IMR-90 (cell line): ENCODE results near the gene SETDB1. TPM values are rescaled to one million over a fixed set of nuclear protein-coding genes. Genes with fewer than 3 reads are reported as not detected.

Experiments used
- ATAC-seq: fragments of 200-7000 bp; cut with Tn5 transposase; 2 replicates; pipeline ENCODE4 v1.9.1; 2020; ENCODE audit warnings: low read depth, mild to moderate bottlenecking, moderate library complexity
- BruUV-seq: library from RNA; stranded (reverse); fragments of 400-500 nt; replicated peaks from 2 replicates; lab custom pipeline; 2021; lab: Mats Ljungman, UMichigan
- CTCF ChIA-PET: fragments of 300-600 bp; formaldehyde crosslinking; extraction: SDS; loops from one replicate; lab custom pipeline; 2021; ENCODE audit warnings: antibody characterized with exemption; lab: Yijun Ruan, JAX
- POLR2A ChIA-PET: fragments of 300-600 bp; sonication (Branson Sonifier 250); formaldehyde crosslinking; loops from one replicate; lab custom pipeline; 2022; ENCODE audit warnings: antibody characterized with exemption; ENCODE audit not compliant: unreplicated experiment; lab: Charles Lee
- DNase-seq: peaks from one replicate; pipeline ENCODE4 v3.0.0; 2013
- H2AFZ ChIP-seq: replicated peaks from 2 replicates; pipeline ENCODE3; 2013; ENCODE audit warnings: low read length, mild to moderate bottlenecking; ENCODE audit not compliant: poor library complexity
- H2AK5ac ChIP-seq: 2 replicates; pipeline ENCODE4 v1.6.1; 2013; ENCODE audit warnings: low read depth, low read length, inconsistent platforms
- H2AK9ac ChIP-seq: replicated peaks from 2 replicates; pipeline ENCODE3; 2013; ENCODE audit warnings: mild to moderate bottlenecking, low read depth, low read length, moderate library complexity; ENCODE audit not compliant: poor library complexity
- H2BK120ac ChIP-seq: 2 replicates; pipeline ENCODE4 v1.6.1; 2013; ENCODE audit warnings: low read depth, low read length, inconsistent platforms
- H2BK15ac ChIP-seq: 3 replicates; pipeline ENCODE4 v1.6.1; 2013; ENCODE audit warnings: low read depth, low read length, inconsistent platforms
- H2BK20ac ChIP-seq: 2 replicates; pipeline ENCODE4 v1.6.1; 2013; ENCODE audit warnings: low read depth, mild to moderate bottlenecking, inconsistent platforms, low read length, moderate library complexity
- H2BK5ac ChIP-seq: 2 replicates; pipeline ENCODE4 v1.6.1; 2013; ENCODE audit warnings: mild to moderate bottlenecking, low read depth, low read length, inconsistent platforms; ENCODE audit not compliant: poor library complexity, severe bottlenecking
- H3K14ac ChIP-seq: replicated peaks from 2 replicates; pipeline ENCODE4 v1.6.1; 2013; ENCODE audit warnings: low read depth, low read length, inconsistent platforms
- H3K18ac ChIP-seq: 2 replicates; pipeline ENCODE4 v1.6.1; 2013; ENCODE audit warnings: low read depth, low read length, control low read depth
- H3K23ac ChIP-seq: 2 replicates; pipeline ENCODE4 v1.6.1; 2013; ENCODE audit warnings: low read depth, low read length, inconsistent platforms
- H3K27ac ChIP-seq: 2 replicates; pipeline ENCODE4 v1.5.1; 2013; ENCODE audit warnings: mild to moderate bottlenecking, control low read depth, low read length; ENCODE audit not compliant: insufficient read depth
- H3K27me3 ChIP-seq: 2 replicates; pipeline ENCODE4 v1.6.1; 2013; ENCODE audit warnings: low read length; ENCODE audit not compliant: control insufficient read depth, insufficient read depth
- H3K36me3 ChIP-seq: 2 replicates; pipeline ENCODE4 v1.6.1; 2013; ENCODE audit warnings: low read length, mixed read lengths; ENCODE audit not compliant: control insufficient read depth, insufficient read depth
- H3K4ac ChIP-seq: 2 replicates; pipeline ENCODE4 v1.6.1; 2013; ENCODE audit warnings: low read depth, low read length, inconsistent platforms
- H3K4me1 ChIP-seq: 2 replicates; pipeline ENCODE4 v1.6.1; 2013; ENCODE audit warnings: low read length, mixed read lengths; ENCODE audit not compliant: control insufficient read depth, insufficient read depth
- H3K4me2 ChIP-seq: 2 replicates; pipeline ENCODE4 v1.6.1; 2013; ENCODE audit warnings: low read depth, mild to moderate bottlenecking, control low read depth, low read length, moderate library complexity
- H3K4me3 ChIP-seq: 2 replicates; pipeline ENCODE4 v1.5.1; 2013; ENCODE audit warnings: low read depth, mild to moderate bottlenecking, control low read depth, low read length, moderate library complexity; ENCODE audit not compliant: insufficient read depth
- H3K56ac ChIP-seq: 2 replicates; pipeline ENCODE4 v1.6.1; 2013; ENCODE audit warnings: low read length, inconsistent platforms; ENCODE audit not compliant: insufficient read depth; ENCODE audit errors: extremely low read depth
- H3K79me1 ChIP-seq, 2 experiments: 2 replicates each; pipeline ENCODE4 v1.6.1; 2013; ENCODE audit warnings: low read length in 2 of 2, inconsistent platforms in 1 of 2, low read depth in 1 of 2
- H3K9ac ChIP-seq: 2 replicates; pipeline ENCODE4 v1.6.1; 2013; ENCODE audit warnings: low read depth, low read length, control low read depth
- H3K9me1 ChIP-seq: 2 replicates; pipeline ENCODE4 v1.6.1; 2013; ENCODE audit warnings: low read length, inconsistent platforms; ENCODE audit not compliant: insufficient read depth
- H3K9me3 ChIP-seq: 2 replicates; pipeline ENCODE4 v1.6.1; 2013; ENCODE audit warnings: low read length; ENCODE audit not compliant: control insufficient read depth, insufficient read depth
- H4K20me1 ChIP-seq: 2 replicates; pipeline ENCODE4 v1.6.1; 2013; ENCODE audit warnings: low read length, inconsistent platforms; ENCODE audit not compliant: insufficient read depth
- H4K5ac ChIP-seq: 2 replicates; pipeline ENCODE4 v1.6.1; 2013; ENCODE audit warnings: mild to moderate bottlenecking, low read depth, low read length, control low read depth
- H4K8ac ChIP-seq, 2 experiments: 2 replicates each; pipeline ENCODE4 v1.6.1; 2013; ENCODE audit warnings: low read depth in 2 of 2, low read length in 2 of 2, control low read depth in 1 of 2, inconsistent platforms in 1 of 2
- H4K91ac ChIP-seq: 2 replicates; pipeline ENCODE4 v1.6.1; 2013; ENCODE audit warnings: low read depth, low read length, inconsistent platforms; ENCODE audit not compliant: insufficient read depth
- CEBPB ChIP-seq: IDR thresholded peaks from 2 replicates; pipeline ENCODE4 v1.6.1; 2012; ENCODE audit warnings: low read depth, low read length, improper control_type of control experiment
- MAFK ChIP-seq: IDR thresholded peaks from 2 replicates; pipeline ENCODE4 v1.6.1; 2012; ENCODE audit warnings: low read depth, low read length, improper control_type of control experiment
- MAZ ChIP-seq: IDR thresholded peaks from 2 replicates; pipeline ENCODE4 v1.6.1; 2012; ENCODE audit warnings: low read depth, mild to moderate bottlenecking, low read length, improper control_type of control experiment, moderate library complexity, borderline replicate concordance
- NFE2L2 ChIP-seq: fragments of 150-350 bp; IDR thresholded peaks from 2 replicates; pipeline ENCODE4 v1.6.1; 2016; ENCODE audit warnings: low read depth, mild to moderate bottlenecking, low read length
- POLR2A ChIP-seq: IDR thresholded peaks from 2 replicates; pipeline ENCODE4 v1.6.1; 2012; ENCODE audit warnings: mild to moderate bottlenecking, low read depth, low read length
- RAD21 ChIP-seq: IDR thresholded peaks from 2 replicates; pipeline ENCODE4 v1.6.1; 2012; ENCODE audit warnings: low read length, improper control_type of control experiment
- SMC3 ChIP-seq: fragments of 150-350 bp; IDR thresholded peaks from 2 replicates; pipeline ENCODE4 v1.6.1; 2016; ENCODE audit warnings: low read depth, mild to moderate bottlenecking, antibody characterized with exemption, low read length, moderate library complexity
- WGBS, 2 experiments: methylation state at CpG; one replicate each; pipeline versions ENCODE4 v1.1.5 to v1.1.7; 2013; ENCODE audit warnings: missing lambda C conversion rate in 2 of 2; ENCODE audit not compliant: insufficient read length in 1 of 2; ENCODE audit errors: extremely low coverage in 2 of 2; 5-methylcytosine and 5-hydroxymethylcytosine counted together
- dilution Hi-C: fragments of 300-500 bp; cut with HindIII; formaldehyde crosslinking; loops from one replicate; pipeline ENCODE4 v1.14.3; 2018; ENCODE audit warnings: low sequenced_read_pairs; ENCODE audit not compliant: unreplicated experiment
- in situ Hi-C: fragments of 300-500 bp; cut with MboI; formaldehyde crosslinking; loops from 3 replicates; pipeline ENCODE4 v1.14.3; 2019; ENCODE audit warnings: low sequenced_read_pairs, inconsistent platforms, mixed read lengths
- intact Hi-C: fragments of 100-400 bp; cut with micrococcal nuclease; formaldehyde crosslinking; loops from 2 replicates; pipeline ENCODE4 v1.10.0; 2022
- polyA plus RNA-seq, 3 experiments: library from polyadenylated mRNA; depleted of rRNA; stranded (reverse); fragments of >200 nt; gene quantifications; 2 replicates each; pipeline ENCODE4 v1.2.3, GENCODE V29; 2012; ENCODE audit warnings: low replicate concordance in 1 of 3
- total RNA-seq: library from RNA; depleted of rRNA; stranded (reverse); fragments of >200 nt; gene quantifications from 2 replicates; pipeline ENCODE4 v1.2.3, GENCODE V29; 2012
- TF ChIP-seq, protein P1 (sequence below): conservative IDR thresholded peaks from 2 replicates; pipeline ENCODE4 v1.5.1; 2012; ENCODE audit warnings: mild to moderate bottlenecking, low read depth, low read length, improper control_type of control experiment

The SETDB1 gene
- total and polyA plus RNA-seq, 2 of the 4 experiments (the other 2 are of a cell fraction) = 18.7 to 22.9 TPM

DNA sequence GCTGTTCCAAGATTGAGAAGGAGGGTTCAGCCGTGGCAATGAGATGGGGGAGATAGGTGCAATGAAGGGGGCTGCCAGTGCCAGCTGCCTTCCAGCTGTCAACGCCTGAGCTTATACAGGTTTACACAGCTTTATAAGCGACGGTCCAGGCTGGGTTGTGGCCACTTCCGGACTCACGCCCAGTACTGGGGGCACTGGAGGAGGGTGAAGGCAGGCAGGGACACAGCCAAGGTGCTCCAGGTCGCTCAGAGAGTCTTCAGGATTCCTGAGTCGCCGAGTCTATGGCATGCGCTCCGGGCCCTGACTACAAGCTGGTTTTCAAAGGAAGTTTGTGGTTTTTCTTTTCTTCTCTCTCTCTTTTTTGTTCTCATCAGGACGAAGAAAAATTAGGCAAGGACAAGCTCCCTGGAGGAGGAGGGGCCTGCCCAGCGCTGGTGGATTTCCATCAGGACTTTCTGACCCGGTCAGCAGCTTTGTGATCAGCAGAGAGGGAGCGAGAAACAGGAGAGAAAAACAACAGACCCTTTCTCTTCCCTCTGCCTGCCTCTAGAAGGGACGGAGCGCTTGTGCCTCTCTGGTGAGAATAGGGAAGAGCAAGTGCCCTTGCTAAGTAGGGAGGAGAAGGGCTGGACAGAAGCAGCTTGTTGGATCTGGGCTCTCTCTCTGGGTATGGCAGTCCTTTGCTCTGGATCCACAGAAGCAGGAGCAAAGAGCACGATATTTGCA, 80.3 kb downstream of the SETDB1 start, which contains the start of gene MINDY1:
Gene MINDY1 (minus strand): TSS at position 576 of the 726 bp plus-strand sequence. CDS start 4,285 bp downstream, outside the sequence.
- Histone ChIP-seq H2AFZ (peak within 1 kb of the TSS; percentile 98), H4K5ac (peak within 1 kb of the TSS; percentile 71)

More for the DNA sequence above, 80.3 kb downstream of the SETDB1 start, which contains the start of gene MINDY1:
- dilution Hi-C loops (no loop called here), intact Hi-C loops (loop anchor here (5.0 to 10.0 kb wide), 2 partner anchors 56 to 442 kb away; partner anchors contain the start of gene MLLT11), in situ Hi-C loops (no loop called here)
- Histone ChIP-seq H3K9ac (peak within 1 kb of the TSS; percentile 88), H2BK20ac (peak within 1 kb of the TSS; percentile 27), H3K4ac (peak within 1 kb of the TSS; percentile 82), H2AK5ac (peak within 1 kb of the TSS; percentile 37), H3K14ac (peak within 1 kb of the TSS; percentile 87), H2AK9ac (peak within 1 kb of the TSS; percentile 82), H3K18ac (peak within 1 kb of the TSS; percentile 62), H3K4me2 (peak within 1 kb of the TSS; percentile 90), H3K9me3 (no peaks in the 10 kb centered on the region), H3K9me1 (peaks cover 11% of the 10 kb centered on the region), H3K36me3 (peaks cover 7% of the 10 kb centered on the region; the same call in 1 of the 2 replicates), H4K91ac (peak within 1 kb of the TSS; percentile 76), H2BK120ac (peak within 1 kb of the TSS; percentile 82), H3K27ac (peak within 1 kb of the TSS; percentile 80), H4K8ac (peak within 1 kb of the TSS; percentile 73 to 81), H3K79me1 (peaks cover 11 to 40% of the 10 kb centered on the region in 2 experiments), H3K23ac (peak within 1 kb of the TSS; percentile 83), H4K20me1 (no peaks in the 10 kb centered on the region), H2BK15ac (peak within 1 kb of the TSS; percentile 51; the same call in 2 of the 3 replicates), H3K4me1 (peaks cover 8% of the 10 kb centered on the region), H3K4me3 (peak within 1 kb of the TSS; percentile 47), H2BK5ac (peak within 1 kb of the TSS; percentile 75), H3K56ac (peak within 1 kb of the TSS; percentile 84), H3K27me3 (no peaks in the 10 kb centered on the region)
- BruUV-seq = no TSS peak
- POLR2A ChIA-PET = interaction anchor here (0.5 to 1.0 kb wide), 3 partner anchors 42 to 765 kb away, joined by 3 to 6 read pairs (median 4); partner anchors contain the start of gene C1orf56
- DNase-seq (peak; percentile 89), ATAC-seq (peak; percentile 76)
- TF ChIP-seq CEBPB = no peak
- TF ChIP-seq MAFK = 0 out of 2 replicates have a peak, but pooled peaks have one; percentile 1
- TF ChIP-seq MAZ = peak; percentile 43; the same call in 1 of the 2 replicates
- TF ChIP-seq NFE2L2 = no peak
- peak; percentile 66; the same call in 1 of the 2 replicates for TF ChIP-seq POLR2A
- TF ChIP-seq, protein P1, sequence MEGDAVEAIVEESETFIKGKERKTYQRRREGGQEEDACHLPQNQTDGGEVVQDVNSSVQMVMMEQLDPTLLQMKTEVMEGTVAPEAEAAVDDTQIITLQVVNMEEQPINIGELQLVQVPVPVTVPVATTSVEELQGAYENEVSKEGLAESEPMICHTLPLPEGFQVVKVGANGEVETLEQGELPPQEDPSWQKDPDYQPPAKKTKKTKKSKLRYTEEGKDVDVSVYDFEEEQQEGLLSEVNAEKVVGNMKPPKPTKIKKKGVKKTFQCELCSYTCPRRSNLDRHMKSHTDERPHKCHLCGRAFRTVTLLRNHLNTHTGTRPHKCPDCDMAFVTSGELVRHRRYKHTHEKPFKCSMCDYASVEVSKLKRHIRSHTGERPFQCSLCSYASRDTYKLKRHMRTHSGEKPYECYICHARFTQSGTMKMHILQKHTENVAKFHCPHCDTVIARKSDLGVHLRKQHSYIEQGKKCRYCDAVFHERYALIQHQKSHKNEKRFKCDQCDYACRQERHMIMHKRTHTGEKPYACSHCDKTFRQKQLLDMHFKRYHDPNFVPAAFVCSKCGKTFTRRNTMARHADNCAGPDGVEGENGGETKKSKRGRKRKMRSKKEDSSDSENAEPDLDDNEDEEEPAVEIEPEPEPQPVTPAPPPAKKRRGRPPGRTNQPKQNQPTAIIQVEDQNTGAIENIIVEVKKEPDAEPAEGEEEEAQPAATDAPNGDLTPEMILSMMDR = peak; percentile 67
- TF ChIP-seq SMC3 = peak; percentile 40
- TF ChIP-seq RAD21 = peak; percentile 76
- CTCF ChIA-PET = interaction anchor here (0.5 to 2.3 kb wide), 8 partner anchors 10 to 645 kb away, joined by 3 to 24 read pairs (median 5); partner anchors contain the start of gene ANXA9
- WGBS, 2 experiments = 0% methylated on average over 5 of the region's 18 CpGs; no CpG with 5 or more reads in 1 of the 2 experiments
